HG03439 (cell line): ENCODE results near the gene HLA-DRB1.
"Not testable (repeated sequence)": the region's sequence is repeated elsewhere in the genome, so short reads cannot be mapped to it uniquely, and the experiment has no call there.

Experiments
- ATAC-seq: cut with Tn5 transposase; IDR thresholded peaks from one replicate; pipeline ENCODE4 v1.9.1; 2021; ENCODE audit warnings: mild to moderate bottlenecking, moderate library complexity; ENCODE audit not compliant: unreplicated experiment

The HLA-DRB1 gene

DNA sequence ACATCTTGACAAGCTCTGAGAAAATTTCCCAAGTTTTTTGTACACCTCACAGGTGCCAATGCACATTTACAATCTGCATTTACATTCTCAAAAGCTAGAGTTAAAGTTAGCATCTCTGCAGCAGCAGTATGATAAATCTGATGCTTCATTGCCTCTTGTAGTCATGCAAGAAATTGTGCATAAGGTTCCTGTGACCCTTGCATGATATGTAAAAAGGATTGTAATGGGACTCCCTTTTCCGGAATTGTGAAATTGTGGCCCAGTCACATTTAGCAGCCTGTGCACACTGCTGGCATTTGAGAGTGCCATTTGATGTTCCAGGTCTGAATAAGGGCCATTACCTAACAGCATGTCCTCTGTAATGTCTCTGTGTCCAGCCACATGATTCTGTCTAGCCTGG lies 24.1 kb downstream of the HLA-DRB1 start:
- ATAC-seq, result no peak

DNA sequence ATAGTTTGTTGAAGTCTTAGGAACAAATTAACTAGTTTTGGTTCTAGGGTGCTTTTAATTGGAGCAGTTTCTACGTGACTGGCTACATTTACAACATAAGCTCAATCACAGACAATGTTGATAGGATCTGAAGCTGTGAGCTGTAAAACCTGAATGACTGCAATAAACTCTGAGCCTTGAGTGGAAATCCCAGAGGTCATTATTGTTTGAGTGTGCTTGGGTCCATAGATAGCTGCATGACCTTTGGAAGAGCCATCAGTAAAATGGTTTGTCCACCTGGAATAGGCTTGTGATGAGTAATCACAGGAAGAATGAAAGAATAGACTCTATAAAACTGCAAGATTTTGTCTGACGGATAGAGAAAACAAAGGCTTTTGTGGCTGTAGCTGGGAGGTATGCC lies 26.7 kb downstream of the HLA-DRB1 start:
- ATAC-seq, result no peak

DNA sequence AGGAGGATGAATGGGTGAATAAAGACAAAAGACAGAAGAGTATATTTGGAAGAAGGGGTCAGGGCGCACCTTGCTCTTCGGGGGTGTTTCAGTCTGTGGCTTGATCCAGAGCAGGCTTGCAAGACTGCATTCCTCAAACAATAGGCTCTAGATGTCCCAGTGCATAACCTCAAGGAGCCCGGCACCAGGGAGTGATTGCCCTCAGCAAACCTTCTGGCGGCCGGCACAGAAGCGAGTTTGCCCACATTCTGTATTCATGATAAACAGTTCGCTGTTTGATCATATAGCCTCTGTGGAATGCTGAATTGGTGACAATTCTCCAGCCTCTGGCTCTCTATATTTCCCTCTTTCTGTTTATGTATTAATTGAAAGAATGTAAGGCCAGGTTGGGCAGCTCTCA lies 29.9 kb downstream of the HLA-DRB1 start:
- ATAC-seq, result no peak

DNA sequence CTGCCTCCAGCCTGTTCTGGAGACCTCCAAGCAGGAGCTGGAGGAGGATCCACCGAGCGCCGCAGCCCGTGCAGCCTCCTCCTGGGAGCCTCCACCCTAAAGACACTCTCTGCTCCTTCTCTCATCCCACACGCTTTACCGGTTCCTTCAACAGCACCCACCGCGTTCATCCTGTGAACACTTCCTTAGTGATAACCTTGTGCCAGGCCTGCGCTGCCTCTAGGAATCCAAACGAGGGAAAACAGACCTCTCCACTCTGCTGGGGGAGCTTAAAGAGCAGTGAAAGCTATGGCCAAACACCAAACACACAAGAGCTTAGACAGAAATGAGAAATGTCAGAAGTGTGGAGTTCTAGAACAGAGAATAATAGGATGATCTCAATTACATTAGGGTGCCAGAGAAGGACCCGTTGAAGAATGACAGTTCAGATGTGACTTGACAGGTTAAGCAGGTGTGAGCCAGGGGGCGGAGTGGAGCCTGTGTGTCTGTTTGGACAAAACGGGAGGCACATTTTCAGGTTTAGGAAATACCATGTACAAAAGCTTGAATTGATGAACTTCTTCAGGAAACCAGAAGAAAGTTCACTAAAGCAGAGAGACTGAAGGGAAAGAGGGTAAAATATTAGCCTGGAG lies 31.1 kb downstream of the HLA-DRB1 start:
- no peak for ATAC-seq

DNA sequence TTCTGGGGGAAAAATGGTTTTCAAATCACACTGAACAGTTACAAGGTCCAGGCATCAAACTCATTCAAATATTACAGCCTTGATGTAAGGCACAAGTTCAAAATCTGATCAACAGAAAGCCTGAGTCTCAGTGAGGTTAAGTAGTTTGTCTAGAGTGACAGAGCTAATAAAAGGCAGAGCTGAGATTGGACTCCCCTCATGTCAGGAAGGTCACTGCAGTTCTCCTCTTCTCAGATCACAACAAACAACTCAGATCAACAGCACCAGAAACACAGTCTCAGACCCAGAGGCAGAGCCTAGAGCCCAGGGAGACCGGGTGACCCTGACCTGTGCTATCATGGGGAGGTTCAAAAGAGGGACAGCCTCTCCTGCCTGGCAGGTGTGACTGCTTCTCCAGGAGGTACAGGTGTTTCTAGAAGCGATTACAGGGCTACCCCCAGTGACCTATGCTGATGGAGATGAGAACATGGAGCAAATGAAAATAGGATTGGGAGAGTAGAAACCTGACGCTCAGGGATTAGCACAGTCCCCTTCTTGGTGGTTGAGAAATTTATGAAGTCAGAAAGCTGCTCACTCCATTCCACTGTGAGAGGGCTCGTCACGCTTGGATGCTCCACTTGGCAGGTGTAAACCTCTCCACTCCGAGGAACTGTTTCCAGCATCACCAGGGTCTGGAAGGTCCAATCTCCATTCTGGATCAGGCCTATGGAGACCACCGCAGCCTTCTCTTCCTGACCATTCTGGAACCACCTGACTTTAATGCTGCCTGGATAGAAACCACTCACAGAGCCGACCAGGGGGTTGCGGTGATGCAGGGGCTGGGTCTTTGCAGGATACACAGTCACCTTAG lies 35.3 kb downstream of the HLA-DRB1 start:
- no peak for ATAC-seq

DNA sequence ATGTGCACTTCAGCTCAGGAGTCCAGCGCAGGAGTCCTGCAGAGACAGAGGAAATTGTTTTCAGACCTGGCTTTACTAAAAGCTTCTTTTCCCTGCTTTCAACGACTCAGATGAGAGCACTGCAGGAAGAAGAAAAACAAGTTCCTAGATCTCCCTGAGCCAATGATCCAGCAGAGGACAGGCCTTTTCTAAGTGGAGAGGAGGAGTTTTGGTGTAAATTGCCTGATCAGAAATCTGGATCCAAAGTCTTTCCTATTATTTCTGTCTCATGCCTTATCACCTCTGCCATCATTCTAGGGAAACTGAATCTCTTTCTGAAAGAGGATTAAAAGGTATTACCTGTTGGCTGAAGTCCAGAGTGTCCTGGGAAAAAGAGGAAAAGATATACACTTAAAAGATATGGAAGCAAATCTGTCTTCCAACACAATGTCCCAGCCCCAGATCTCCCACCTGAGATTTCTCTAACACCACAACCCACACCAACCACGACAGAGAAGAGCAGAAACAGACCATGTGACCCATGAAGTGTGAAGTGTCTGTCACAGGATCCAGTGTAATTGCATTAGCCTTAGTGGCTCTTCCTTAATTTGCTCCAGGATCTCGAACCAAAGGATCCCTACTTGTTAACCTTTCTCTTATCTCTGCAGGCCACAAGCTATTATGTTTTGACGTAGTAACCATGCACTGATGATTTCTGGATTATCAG lies 36.5 kb downstream of the HLA-DRB1 start:
- ATAC-seq, result no peak

DNA sequence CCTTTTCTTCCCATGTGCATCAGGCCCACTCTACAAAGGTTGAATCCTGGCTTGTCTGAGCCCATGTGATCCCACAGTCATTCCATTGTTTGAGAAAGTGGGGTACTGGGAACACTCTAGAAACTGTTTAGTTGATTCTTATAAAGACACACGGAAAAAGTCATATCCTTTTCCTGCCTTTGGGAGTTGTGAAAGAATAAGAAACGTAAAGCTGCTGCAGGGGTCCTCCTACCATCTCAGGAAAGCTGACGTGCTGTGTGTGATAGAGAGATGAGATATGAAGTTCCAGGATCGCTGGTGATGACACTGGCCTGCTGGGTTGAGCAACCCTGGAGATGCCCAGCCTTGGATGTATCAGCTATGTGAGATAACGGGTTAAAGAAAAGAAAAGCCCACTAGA lies 38.2 kb downstream of the HLA-DRB1 start:
- no peak for ATAC-seq

DNA sequence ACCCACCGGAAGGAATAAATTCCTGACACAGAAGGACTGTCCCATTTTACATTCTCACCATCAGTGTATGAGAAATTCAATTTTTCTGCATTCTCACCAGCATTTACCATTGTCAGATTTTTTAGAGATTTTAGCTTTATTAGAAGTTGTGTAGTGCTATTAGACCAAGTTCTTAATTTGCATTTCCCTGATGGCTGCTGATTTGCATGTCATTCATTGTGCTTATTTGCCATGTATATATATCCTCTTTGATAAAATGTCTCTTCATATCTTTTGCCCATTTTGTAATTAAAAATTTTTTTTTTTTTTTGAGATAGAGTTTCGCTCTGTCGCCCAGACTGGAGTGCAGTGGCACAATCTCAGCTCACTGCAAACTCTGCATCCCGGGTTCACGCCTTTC lies 49.8 kb downstream of the HLA-DRB1 start:
- no peak for ATAC-seq

DNA sequence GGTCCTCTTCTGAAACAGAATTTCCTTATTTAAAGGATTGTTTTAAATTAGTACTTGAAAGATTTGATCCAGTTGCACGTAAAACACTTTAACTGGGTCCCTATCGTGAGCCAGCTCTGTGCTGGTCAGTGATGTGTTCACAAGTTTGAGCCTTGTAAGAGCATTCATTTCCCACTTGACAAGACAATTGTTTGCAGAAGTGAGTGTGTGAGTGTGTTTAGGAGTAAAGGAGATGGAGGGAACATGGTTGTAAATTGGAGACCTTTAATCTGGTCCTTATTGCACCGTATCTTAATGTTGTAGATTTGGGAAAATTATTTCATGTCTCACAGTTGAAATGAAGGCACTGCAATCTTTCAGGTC lies 59.2 kb downstream of the HLA-DRB1 start:
- not testable (repeated sequence) for ATAC-seq

DNA sequence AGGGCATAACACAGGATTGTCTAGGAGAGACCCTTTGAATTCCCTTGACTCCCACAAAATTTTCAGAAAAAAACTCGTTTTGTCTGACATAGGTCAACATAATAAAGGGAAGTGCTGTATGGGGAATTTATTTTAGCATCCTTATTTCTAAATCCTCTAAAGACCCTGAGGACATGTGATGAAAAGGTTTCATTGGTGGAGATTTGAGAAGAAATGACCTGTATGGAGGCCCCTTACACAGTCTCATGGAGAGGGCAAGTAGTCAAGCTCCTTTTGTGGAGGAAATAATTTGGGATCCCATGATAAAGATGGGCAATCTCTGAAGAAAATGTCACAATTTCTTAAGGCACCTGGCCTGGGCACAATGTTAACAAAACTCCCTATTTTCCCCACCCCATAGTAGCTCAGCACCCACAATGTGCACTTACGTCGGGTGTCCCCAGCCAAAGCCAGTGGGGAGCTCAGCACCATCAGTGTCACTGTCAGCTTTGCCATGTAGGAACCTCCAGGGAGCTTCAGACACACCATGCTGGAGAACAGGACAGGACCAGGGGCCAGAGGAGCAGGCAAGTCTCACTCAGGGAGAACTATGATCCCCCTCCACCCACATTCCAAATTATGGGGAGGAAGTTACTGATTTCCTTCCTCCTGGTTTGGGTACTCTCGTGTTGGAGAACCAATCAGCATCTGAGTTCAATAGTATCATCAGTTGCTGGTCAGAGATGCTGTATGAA lies 59.8 kb downstream of the HLA-DRB1 start, which contains the start of gene HLA-DRB5:
HLA-DRB5 (minus strand) TSS at position 591 of the 734 bp plus-strand sequence; CDS start at position 528, 63 bp downstream.
- no peak for ATAC-seq
